ENCODE data around the gene DPM1.
A peak's percentile ranks its signal among the peaks of the same experiment; 100 is the strongest.

DPM1 gene

GRCh38 chr20:50957798-50958614 is at the start of gene DPM1:
Gene DPM1 (minus strand): TSS chr20:50958532. CDS start chr20:50958523, 9 bp downstream.
- DNase-seq (ENCODE audit: extremely low read depth in 1 of 2, low read depth in 1 of 2) = peak; percentile 55 to 75

GRCh38 chr20:51005214-51005613 is 46.9 kb upstream of the DPM1 start:
- no peak for DNase-seq (ENCODE audit: extremely low read depth in 1 of 2, low read depth in 1 of 2)

GRCh38 chr20:51004781-51005180 is 46.4 kb upstream of the DPM1 start:
- no peak for DNase-seq (ENCODE audit: extremely low read depth in 1 of 2, low read depth in 1 of 2)

GRCh38 chr20:51004305-51004727 is 46.0 kb upstream of the DPM1 start:
- DNase-seq (ENCODE audit: extremely low read depth in 1 of 2, low read depth in 1 of 2) = no peak

GRCh38 chr20:51003753-51004152 is 45.4 kb upstream of the DPM1 start:
- DNase-seq (ENCODE audit: extremely low read depth in 1 of 2, low read depth in 1 of 2) = no peak

GRCh38 chr20:51002633-51003032 is 44.3 kb upstream of the DPM1 start:
- DNase-seq (ENCODE audit: extremely low read depth in 1 of 2, low read depth in 1 of 2) = no peak

GRCh38 chr20:51001430-51002265 is 43.3 kb upstream of the DPM1 start:
- DNase-seq (ENCODE audit: extremely low read depth in 1 of 2, low read depth in 1 of 2) = no peak

- DNase-seq (ENCODE audit: extremely low read depth in 1 of 2, low read depth in 1 of 2) = no peak
Measured at GRCh38 chr20:50999355-50999754, 41.0 kb upstream of the DPM1 start.

- no peak for DNase-seq (ENCODE audit: extremely low read depth in 1 of 2, low read depth in 1 of 2)
Measured at GRCh38 chr20:50996901-50997865, 38.9 kb upstream of the DPM1 start.

- no peak for DNase-seq (ENCODE audit: extremely low read depth in 1 of 2, low read depth in 1 of 2)
Measured at GRCh38 chr20:50995506-50995905, 37.2 kb upstream of the DPM1 start.

GRCh38 chr20:50993876-50994275 is 35.5 kb upstream of the DPM1 start:
- DNase-seq (ENCODE audit: extremely low read depth in 1 of 2, low read depth in 1 of 2) = no peak

- DNase-seq (ENCODE audit: extremely low read depth in 1 of 2, low read depth in 1 of 2) = peak in 1 of 2 donors; percentile 38
Measured at GRCh38 chr20:50992733-50993457, 34.6 kb upstream of the DPM1 start.

- no peak for DNase-seq (ENCODE audit: extremely low read depth in 1 of 2, low read depth in 1 of 2)
Measured at GRCh38 chr20:50992336-50992732, 34.0 kb upstream of the DPM1 start.

GRCh38 chr20:50991076-50991475 is 32.7 kb upstream of the DPM1 start:
- DNase-seq (ENCODE audit: extremely low read depth in 1 of 2, low read depth in 1 of 2) = no peak

GRCh38 chr20:50987493-50988210 is 29.3 kb upstream of the DPM1 start:
- peak; percentile 21 to 22 for DNase-seq (ENCODE audit: extremely low read depth in 1 of 2, low read depth in 1 of 2)

GRCh38 chr20:50983321-50983720 is 25.0 kb upstream of the DPM1 start:
- no peak for DNase-seq (ENCODE audit: extremely low read depth in 1 of 2, low read depth in 1 of 2)

- DNase-seq (ENCODE audit: extremely low read depth in 1 of 2, low read depth in 1 of 2) = no peak
Measured at GRCh38 chr20:50982363-50982762, 24.0 kb upstream of the DPM1 start.

- DNase-seq (ENCODE audit: extremely low read depth in 1 of 2, low read depth in 1 of 2) = no peak
Measured at GRCh38 chr20:50981714-50982048, 23.3 kb upstream of the DPM1 start.

GRCh38 chr20:50980851-50981713 is 22.8 kb upstream of the DPM1 start:
- peak in 1 of 2 donors; percentile 62 for DNase-seq (ENCODE audit: extremely low read depth in 1 of 2, low read depth in 1 of 2)
